Measurements from ENCODE around the gene SH3BP5L.

The SH3BP5L gene

DNA sequence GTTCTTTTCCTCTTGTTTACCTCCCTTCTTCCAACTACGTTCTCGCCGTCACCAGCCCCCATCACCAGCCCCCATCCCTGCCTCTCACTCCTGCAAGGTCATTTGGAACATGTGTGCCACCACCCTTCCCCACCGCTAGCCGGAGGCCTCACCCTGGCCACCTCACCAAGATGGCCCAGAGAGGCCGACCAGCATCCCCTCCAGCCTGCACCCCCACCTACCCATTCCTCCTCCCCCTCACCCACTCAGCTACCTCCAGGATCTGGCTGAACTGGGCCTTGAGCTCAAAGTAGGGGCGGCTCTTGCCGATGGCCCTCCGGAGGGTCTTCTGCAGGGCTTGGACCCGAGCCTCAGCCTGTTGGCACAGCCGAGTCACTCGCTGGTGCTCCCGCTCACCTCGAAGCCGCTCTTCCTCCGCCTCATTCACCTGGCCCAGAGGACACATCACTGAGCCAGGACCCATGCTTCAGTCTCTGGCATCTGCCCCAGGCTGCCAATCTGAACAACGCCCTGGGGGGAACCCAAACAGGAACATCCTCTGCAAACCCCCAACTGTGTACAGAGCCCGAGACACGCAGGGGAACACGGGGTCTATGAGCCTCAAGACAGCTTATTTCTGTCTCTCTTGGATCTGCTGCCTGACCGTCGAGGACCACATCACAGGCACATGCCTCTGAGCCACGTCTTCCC lies 12.8 kb downstream of the SH3BP5L start:
- no peaks in the 10 kb centered on the region for H3K9me3 ChIP-seq (ENCODE audit: insufficient read depth, low read length)
- peaks cover 10% of the 10 kb centered on the region for H3K4me1 ChIP-seq (ENCODE audit: insufficient read depth, insufficient read length)
- peaks cover 76% of the 10 kb centered on the region for H3K36me3 ChIP-seq (ENCODE audit: insufficient read depth, insufficient read length, low read length)
- DNase-seq (ENCODE audit: low read depth, low spot score): no peak
- no peaks in the 10 kb centered on the region for H3K27me3 ChIP-seq (ENCODE audit: insufficient read depth, insufficient read length)
- no peak overlapping the region for H3K9ac ChIP-seq (ENCODE audit: insufficient read length, low read depth)
- TF ChIP-seq YY1 (IDR thresholded peaks at IDR 0.05; ENCODE audit: insufficient read depth, insufficient read length) (no peak), ZNF274 (IDR thresholded peaks at IDR 0.05; ENCODE audit: low read depth, low read length) (no peak), SUZ12 (IDR thresholded peaks at IDR 0.05; ENCODE audit: extremely low read depth, insufficient read depth, insufficient read length) (no peak)
- H3K4me3 ChIP-seq (ENCODE audit: insufficient read length, low read depth): no peak overlapping the region

DNA sequence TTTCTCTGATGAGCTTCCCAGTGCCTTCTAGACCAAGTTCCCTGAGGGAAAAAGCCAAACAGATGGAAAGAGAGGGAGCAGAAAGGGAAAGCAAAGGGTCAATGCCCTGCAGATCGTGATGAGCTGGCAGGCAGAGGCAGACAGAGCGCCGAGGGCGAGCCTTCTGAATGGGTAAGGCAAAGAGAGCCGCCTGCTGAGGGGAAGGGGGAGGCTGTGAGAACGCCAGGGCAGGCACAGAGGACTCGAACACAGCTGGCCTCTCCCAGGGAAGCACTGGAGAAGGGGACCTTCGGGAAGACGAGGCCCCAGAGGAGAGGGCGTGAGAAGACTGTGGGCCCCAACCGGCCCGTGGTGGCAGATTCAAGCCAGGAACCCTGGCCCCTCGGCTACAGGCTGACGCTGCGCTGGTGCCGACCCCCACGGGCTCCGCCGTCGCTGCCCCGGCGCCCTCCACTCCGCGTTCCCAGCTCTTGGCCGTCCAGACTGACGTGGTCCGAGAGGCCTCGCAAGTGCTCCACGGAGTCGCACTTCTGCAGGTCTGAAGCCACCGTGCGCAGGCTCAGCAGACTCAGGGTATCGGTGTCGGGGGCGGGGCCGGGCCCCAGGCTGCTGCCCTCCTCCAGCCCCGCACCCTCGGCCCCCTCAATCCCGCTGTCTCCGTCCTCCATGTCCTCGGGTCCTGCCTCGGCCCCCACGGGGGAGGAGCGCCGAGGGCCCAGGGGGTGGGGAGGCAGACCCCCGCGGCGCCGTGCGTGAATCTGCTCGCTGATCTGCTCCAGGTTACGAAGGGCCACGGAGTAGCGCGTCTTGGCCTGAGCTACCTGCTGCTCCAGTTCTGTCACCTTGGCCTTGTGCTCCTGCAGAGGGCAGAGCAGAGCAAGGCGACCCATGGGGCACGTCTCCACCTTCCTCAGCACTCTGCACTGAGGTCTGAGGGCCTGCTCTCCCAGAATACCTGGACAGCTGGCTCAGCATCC lies 13.9 kb downstream of the SH3BP5L start:
- H3K27me3 ChIP-seq (ENCODE audit: insufficient read depth, insufficient read length): no peaks in the 10 kb centered on the region
- H3K9me3 ChIP-seq (ENCODE audit: insufficient read depth, low read length): no peaks in the 10 kb centered on the region
- H3K36me3 ChIP-seq (ENCODE audit: insufficient read depth, insufficient read length, low read length): peaks cover 70% of the 10 kb centered on the region
- H3K4me1 ChIP-seq (ENCODE audit: insufficient read depth, insufficient read length): peaks cover 10% of the 10 kb centered on the region
- H3K4me3 ChIP-seq (ENCODE audit: insufficient read length, low read depth): no peak overlapping the region
- no peak for TF ChIP-seq SUZ12 (IDR thresholded peaks at IDR 0.05; ENCODE audit: extremely low read depth, insufficient read depth, insufficient read length)
- DNase-seq (ENCODE audit: low read depth, low spot score): no peak
- H3K9ac ChIP-seq (ENCODE audit: insufficient read length, low read depth): no peak overlapping the region

DNA sequence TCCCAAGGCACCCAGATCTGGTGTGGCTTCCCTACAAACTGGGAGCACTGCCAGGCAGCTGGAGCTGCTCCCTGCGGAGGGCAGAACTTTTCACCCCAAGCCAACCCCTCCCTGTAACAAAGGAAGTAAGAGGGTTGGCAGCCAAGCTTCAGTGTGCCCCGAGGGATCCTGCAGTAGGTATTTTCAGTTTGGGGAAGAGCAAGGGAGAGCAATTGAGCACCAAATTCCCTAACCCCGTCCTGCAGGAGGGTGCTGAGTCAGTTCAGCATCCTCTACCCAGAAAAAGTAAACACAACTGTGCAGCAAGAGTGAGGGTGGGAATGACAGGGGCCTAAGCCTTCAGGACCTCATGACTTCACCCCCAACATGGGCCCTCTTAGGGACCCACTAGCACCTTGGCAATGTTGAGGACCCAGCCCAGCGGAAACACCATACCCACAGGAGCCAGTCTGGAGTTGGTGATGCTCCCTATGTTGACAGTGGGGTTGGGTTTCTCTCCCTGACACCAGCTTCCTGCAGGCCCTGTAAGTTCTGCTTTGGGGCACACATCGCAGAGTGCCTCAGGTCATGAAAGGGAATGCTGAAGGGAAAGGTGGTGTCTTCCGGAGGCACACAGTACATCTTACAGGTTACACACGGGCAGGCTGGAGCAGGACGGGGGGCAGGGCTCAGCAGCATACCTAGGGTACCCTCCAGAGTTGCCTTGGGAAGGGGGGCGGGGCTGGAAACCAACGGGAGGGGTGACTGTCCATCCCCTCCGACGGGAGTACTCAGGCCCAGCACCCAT lies 14.8 kb downstream of the SH3BP5L start:
- DNase-seq (ENCODE audit: low read depth, low spot score): no peak
- Histone ChIP-seq H3K36me3 (ENCODE audit: insufficient read depth, insufficient read length, low read length) (peaks cover 61% of the 10 kb centered on the region), H3K4me1 (ENCODE audit: insufficient read depth, insufficient read length) (peaks cover 5% of the 10 kb centered on the region), H3K9me3 (ENCODE audit: insufficient read depth, low read length) (no peaks in the 10 kb centered on the region), H3K9ac (ENCODE audit: insufficient read length, low read depth) (no peak overlapping the region), H3K27me3 (ENCODE audit: insufficient read depth, insufficient read length) (no peaks in the 10 kb centered on the region), H3K4me3 (ENCODE audit: insufficient read length, low read depth) (no peak overlapping the region)
- TF ChIP-seq ZNF274 (IDR thresholded peaks at IDR 0.05; ENCODE audit: low read depth, low read length) (no peak), SUZ12 (IDR thresholded peaks at IDR 0.05; ENCODE audit: extremely low read depth, insufficient read depth, insufficient read length) (no peak), YY1 (IDR thresholded peaks at IDR 0.05; ENCODE audit: insufficient read depth, insufficient read length) (no peak)

DNA sequence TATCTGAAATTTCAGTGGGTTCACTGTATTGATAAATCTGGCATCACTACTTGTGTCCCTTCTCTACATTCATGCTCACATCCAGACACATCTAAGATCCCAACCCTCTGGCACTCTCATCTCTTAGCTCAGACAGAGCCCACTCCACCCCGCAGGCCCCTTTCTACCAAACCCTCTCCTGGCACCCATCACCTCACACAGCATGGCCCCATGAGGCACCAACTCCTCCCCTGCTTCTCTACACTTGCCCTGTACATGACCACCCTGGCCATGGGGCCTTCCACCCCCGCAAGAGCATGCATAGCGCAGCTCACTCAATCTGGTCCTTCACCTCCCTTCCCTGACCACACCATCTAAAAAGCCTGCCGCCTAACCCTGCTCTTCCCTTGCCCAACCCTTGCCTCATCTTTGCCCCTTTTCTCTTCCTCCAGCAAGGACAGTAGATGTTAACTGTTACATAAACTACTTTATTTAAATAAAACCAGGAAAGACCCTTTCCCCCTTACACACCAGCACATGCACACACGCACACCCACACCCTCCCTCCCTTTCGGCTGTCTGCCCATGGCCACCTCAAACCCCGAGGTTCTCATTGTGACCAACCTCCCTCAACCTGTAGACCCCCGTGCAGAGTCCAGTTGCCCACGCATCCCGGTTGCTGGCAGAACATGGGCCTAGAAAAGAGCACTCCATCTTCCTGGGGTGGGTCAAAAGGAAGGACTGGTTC lies 15.6 kb downstream of the SH3BP5L start:
- no peak overlapping the region for H3K9ac ChIP-seq (ENCODE audit: insufficient read length, low read depth)
- no peaks in the 10 kb centered on the region for H3K9me3 ChIP-seq (ENCODE audit: insufficient read depth, low read length)
- H3K4me1 ChIP-seq (ENCODE audit: insufficient read depth, insufficient read length): peaks cover 2% of the 10 kb centered on the region
- peaks cover 54% of the 10 kb centered on the region for H3K36me3 ChIP-seq (ENCODE audit: insufficient read depth, insufficient read length, low read length)
- TF ChIP-seq ZNF274 (IDR thresholded peaks at IDR 0.05; ENCODE audit: low read depth, low read length) (no peak), YY1 (IDR thresholded peaks at IDR 0.05; ENCODE audit: insufficient read depth, insufficient read length) (no peak), SUZ12 (IDR thresholded peaks at IDR 0.05; ENCODE audit: extremely low read depth, insufficient read depth, insufficient read length) (no peak)
- no peaks in the 10 kb centered on the region for H3K27me3 ChIP-seq (ENCODE audit: insufficient read depth, insufficient read length)
- DNase-seq (ENCODE audit: low read depth, low spot score): no peak
- no peak overlapping the region for H3K4me3 ChIP-seq (ENCODE audit: insufficient read length, low read depth)

DNA sequence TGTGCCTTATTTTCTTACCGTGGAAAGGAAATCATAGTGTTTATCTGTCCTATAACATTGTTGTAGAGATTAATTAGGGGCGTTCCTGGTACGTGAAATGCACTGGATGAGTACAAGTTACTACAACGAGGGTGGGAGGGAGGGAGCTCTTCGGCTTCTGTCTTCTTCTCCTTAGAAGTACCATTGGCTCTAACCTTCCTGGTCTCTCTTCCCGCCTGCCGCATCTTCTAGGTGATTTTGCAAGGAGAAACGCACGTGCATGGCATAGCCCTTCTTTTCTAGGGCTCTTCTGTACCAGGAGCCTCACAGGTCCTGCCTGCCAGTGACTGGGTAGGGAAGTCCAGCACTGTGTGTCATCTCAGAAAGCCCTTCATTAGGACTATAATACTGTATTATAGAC lies 16.8 kb downstream of the SH3BP5L start:
- H3K9me3 ChIP-seq (ENCODE audit: insufficient read depth, low read length): no peaks in the 10 kb centered on the region

DNA sequence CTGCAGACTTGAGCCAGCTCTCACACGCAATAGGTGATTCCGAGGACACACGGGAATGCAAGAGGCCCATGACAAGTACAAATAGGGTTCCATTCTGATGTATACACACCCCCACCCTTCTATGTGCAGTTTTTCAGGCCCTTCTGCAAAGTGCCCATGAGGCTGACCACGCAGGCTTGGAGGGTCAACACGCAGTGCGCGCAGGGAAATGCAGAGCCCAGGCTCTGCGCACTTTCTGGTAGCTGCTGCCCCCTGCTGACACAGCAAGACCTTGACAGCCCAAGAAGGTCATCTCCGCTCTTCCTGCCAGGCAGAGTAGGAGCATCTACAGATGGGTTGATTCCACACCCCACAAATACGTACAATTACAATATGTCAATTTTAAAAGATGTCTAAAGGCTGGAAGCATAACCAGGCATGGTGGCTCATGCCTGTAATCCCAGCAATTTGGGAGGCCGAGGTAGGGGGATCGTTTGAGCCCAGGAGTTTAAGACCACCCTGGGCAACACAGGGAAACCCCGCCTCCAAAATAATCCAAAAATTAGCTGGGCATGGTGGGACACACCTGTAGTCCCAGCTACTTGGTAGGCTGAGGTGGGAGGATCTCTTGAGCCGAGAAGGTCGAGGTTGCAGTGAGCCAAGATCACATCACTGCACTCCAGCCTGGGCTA lies 18.5 kb downstream of the SH3BP5L start:
- no peaks in the 10 kb centered on the region for H3K4me1 ChIP-seq (ENCODE audit: insufficient read depth, insufficient read length)
- TF ChIP-seq ZNF274 (IDR thresholded peaks at IDR 0.05; ENCODE audit: low read depth, low read length) (no peak), YY1 (IDR thresholded peaks at IDR 0.05; ENCODE audit: insufficient read depth, insufficient read length) (no peak), SUZ12 (IDR thresholded peaks at IDR 0.05; ENCODE audit: extremely low read depth, insufficient read depth, insufficient read length) (no peak)
- H3K36me3 ChIP-seq (ENCODE audit: insufficient read depth, insufficient read length, low read length): peaks cover 24% of the 10 kb centered on the region
- no peaks in the 10 kb centered on the region for H3K27me3 ChIP-seq (ENCODE audit: insufficient read depth, insufficient read length)
- H3K9ac ChIP-seq (ENCODE audit: insufficient read length, low read depth): no peak overlapping the region
- no peaks in the 10 kb centered on the region for H3K9me3 ChIP-seq (ENCODE audit: insufficient read depth, low read length)
- peak; percentile 49 for DNase-seq (ENCODE audit: low read depth, low spot score)
- H3K4me3 ChIP-seq (ENCODE audit: insufficient read length, low read depth): no peak overlapping the region

More for the DNA sequence above, 16.8 kb downstream of the SH3BP5L start:
- H3K27me3 ChIP-seq (ENCODE audit: insufficient read depth, insufficient read length): no peaks in the 10 kb centered on the region
- DNase-seq (ENCODE audit: low read depth, low spot score): no peak
- peaks cover 41% of the 10 kb centered on the region for H3K36me3 ChIP-seq (ENCODE audit: insufficient read depth, insufficient read length, low read length)
- TF ChIP-seq YY1 (IDR thresholded peaks at IDR 0.05; ENCODE audit: insufficient read depth, insufficient read length): no peak
- TF ChIP-seq SUZ12 (IDR thresholded peaks at IDR 0.05; ENCODE audit: extremely low read depth, insufficient read depth, insufficient read length): no peak
- TF ChIP-seq ZNF274 (IDR thresholded peaks at IDR 0.05; ENCODE audit: low read depth, low read length): no peak
- no peak overlapping the region for H3K4me3 ChIP-seq (ENCODE audit: insufficient read length, low read depth)
- peaks cover 2% of the 10 kb centered on the region for H3K4me1 ChIP-seq (ENCODE audit: insufficient read depth, insufficient read length)
- H3K9ac ChIP-seq (ENCODE audit: insufficient read length, low read depth): no peak overlapping the region
